ENCODE results near the gene NRF1. TPM values are rescaled to one million over a fixed set of nuclear protein-coding genes. Genes with fewer than 3 reads are reported as not detected.

NRF1 gene
- total RNA-seq, 1 experiment from 2014 or later: 23.2 TPM

DNA sequence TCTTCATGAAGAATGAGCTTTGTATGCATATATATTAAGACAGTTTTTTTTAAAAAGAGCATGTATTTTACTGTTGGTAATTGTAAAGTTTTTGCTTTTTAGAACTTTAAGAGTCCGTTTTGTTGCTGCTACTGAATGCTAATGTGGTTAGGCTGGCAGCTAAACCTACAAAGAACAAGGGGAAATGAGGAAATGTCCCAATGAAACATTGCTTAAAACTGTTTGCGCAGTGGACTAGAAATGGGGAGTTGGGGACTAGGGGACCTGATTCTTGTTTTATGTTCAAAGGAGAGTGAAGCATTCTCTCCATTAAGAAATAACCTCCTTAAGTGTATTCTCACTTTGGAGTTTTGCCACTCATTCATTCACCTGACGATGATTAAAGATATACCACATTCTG, 5.7 kb downstream of the NRF1 start:
- ChIA-PET POLR2A (ENCODE audit: unreplicated experiment) (no interaction called here), CTCF (interaction anchor here (1.2 kb wide), 1 partner anchor 10 kb away, joined by 3 read pairs; no protein-coding TSS in a partner anchor)
- Histone ChIP-seq H3K9me3 (ENCODE audit: insufficient read depth, low read depth) (no peaks in the 10 kb centered on the region), H3K36me3 (ENCODE audit: low read depth) (no peaks in the 10 kb centered on the region), H3K27ac (no peak overlapping the region), H3K9me2 (ENCODE audit: insufficient read depth) (no peaks in the 10 kb centered on the region), H3K79me2 (ENCODE audit: low read depth) (peaks cover 98% of the 10 kb centered on the region), H3K4me2 (no peak overlapping the region), H3K27me3 (ENCODE audit: insufficient read depth, low read depth) (no peaks in the 10 kb centered on the region), H2AFZ (no peak overlapping the region), H4K20me1 (ENCODE audit: insufficient read depth) (peaks cover 15% of the 10 kb centered on the region; the same call in 1 of the 2 replicates), H3K4me3 (no peak overlapping the region), H3K4me1 (replicated peaks; ENCODE audit: insufficient read depth) (peaks cover 20% of the 10 kb centered on the region), H3F3A (ENCODE audit: insufficient read depth, low read depth) (peaks cover 7% of the 10 kb centered on the region; the same call in 1 of the 2 replicates)
- no TSS peak for BruUV-seq (replicated peaks)
- intact Hi-C loops (cut with micrococcal nuclease; ENCODE audit: unreplicated experiment): no loop called here
- no peak for DNase-seq
- TF ChIP-seq, protein P1, sequence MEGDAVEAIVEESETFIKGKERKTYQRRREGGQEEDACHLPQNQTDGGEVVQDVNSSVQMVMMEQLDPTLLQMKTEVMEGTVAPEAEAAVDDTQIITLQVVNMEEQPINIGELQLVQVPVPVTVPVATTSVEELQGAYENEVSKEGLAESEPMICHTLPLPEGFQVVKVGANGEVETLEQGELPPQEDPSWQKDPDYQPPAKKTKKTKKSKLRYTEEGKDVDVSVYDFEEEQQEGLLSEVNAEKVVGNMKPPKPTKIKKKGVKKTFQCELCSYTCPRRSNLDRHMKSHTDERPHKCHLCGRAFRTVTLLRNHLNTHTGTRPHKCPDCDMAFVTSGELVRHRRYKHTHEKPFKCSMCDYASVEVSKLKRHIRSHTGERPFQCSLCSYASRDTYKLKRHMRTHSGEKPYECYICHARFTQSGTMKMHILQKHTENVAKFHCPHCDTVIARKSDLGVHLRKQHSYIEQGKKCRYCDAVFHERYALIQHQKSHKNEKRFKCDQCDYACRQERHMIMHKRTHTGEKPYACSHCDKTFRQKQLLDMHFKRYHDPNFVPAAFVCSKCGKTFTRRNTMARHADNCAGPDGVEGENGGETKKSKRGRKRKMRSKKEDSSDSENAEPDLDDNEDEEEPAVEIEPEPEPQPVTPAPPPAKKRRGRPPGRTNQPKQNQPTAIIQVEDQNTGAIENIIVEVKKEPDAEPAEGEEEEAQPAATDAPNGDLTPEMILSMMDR (conservative IDR thresholded peaks at IDR 0.05): no peak
- TF ChIP-seq EZH2 (IDR thresholded peaks at IDR 0.05; ENCODE audit: low read depth): no peak

DNA sequence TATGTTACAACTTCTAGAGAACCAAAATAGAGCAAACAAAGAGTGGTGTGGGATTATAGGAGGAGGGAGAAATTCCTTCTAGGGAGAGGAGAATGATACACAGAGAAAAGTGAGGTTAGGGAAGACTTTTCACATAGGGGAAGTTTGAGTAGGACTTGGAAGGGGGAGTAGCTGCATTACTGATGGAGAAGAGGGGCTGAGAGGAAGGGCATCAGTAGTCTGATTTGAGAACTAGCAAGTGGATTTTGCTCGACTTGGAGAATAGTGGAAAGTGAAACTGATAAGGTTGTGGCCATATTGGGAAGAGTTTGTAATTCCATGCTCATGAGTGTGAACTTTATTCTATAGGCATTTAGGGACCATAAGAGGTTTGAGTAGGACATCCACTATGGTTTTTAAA, 6.1 kb downstream of the NRF1 start:
- no peak for DNase-seq
- Histone ChIP-seq H3K27me3 (ENCODE audit: insufficient read depth, low read depth) (no peaks in the 10 kb centered on the region), H3F3A (ENCODE audit: insufficient read depth, low read depth) (peaks cover 7% of the 10 kb centered on the region; the same call in 1 of the 2 replicates), H3K27ac (no peak overlapping the region), H3K9me2 (ENCODE audit: insufficient read depth) (no peaks in the 10 kb centered on the region), H3K9me3 (ENCODE audit: insufficient read depth, low read depth) (no peaks in the 10 kb centered on the region), H3K79me2 (ENCODE audit: low read depth) (peaks cover 98% of the 10 kb centered on the region), H4K20me1 (ENCODE audit: insufficient read depth) (peaks cover 15% of the 10 kb centered on the region; the same call in 1 of the 2 replicates), H3K4me2 (no peak overlapping the region), H3K4me3 (no peak overlapping the region), H2AFZ (no peak overlapping the region), H3K4me1 (replicated peaks; ENCODE audit: insufficient read depth) (peaks cover 20% of the 10 kb centered on the region), H3K36me3 (ENCODE audit: low read depth) (no peaks in the 10 kb centered on the region)
- TF ChIP-seq, protein P1 (conservative IDR thresholded peaks at IDR 0.05): no peak
- TF ChIP-seq EZH2 (IDR thresholded peaks at IDR 0.05; ENCODE audit: low read depth): no peak
- ChIA-PET POLR2A (ENCODE audit: unreplicated experiment) (no interaction called here), CTCF (interaction anchor here (0.5 to 1.2 kb wide), 2 partner anchors 10 to 17 kb away, joined by 3 to 4 read pairs; no protein-coding TSS in a partner anchor)
- intact Hi-C loops (cut with micrococcal nuclease; ENCODE audit: unreplicated experiment): no loop called here
- BruUV-seq (replicated peaks): no TSS peak

DNA sequence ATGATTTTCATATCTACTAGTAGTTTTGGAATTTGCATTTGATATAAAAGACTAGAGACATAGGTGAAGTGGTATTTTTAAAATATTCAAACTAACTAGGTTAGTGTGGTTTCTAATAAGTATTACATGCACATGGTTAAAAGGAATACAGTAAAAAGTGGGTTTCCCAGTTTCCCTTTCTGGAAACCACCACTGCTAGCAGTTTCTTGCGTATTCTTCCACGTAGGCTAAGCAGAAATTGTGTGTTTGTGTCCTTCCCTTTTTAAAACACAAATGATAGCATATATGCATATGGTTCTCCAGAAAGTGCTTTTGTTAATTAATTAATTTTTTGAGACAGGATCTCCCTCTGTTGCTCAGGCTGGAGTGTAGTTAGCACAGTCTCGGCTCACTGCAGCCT, 15.4 kb downstream of the NRF1 start:
- Histone ChIP-seq H3K4me3 (no peak overlapping the region), H4K20me1 (ENCODE audit: insufficient read depth) (peaks cover 11% of the 10 kb centered on the region; the same call in 1 of the 2 replicates), H2AFZ (no peak overlapping the region), H3F3A (ENCODE audit: insufficient read depth, low read depth) (peaks cover 5% of the 10 kb centered on the region; the same call in 1 of the 2 replicates), H3K9me2 (ENCODE audit: insufficient read depth) (no peaks in the 10 kb centered on the region), H3K4me1 (replicated peaks; ENCODE audit: insufficient read depth) (no peaks in the 10 kb centered on the region), H3K79me2 (ENCODE audit: low read depth) (peaks cover 84% of the 10 kb centered on the region), H3K4me2 (no peak overlapping the region), H3K27ac (no peak overlapping the region), H3K27me3 (ENCODE audit: insufficient read depth, low read depth) (no peaks in the 10 kb centered on the region), H3K36me3 (ENCODE audit: low read depth) (no peaks in the 10 kb centered on the region; the same call in 1 of the 2 replicates), H3K9me3 (ENCODE audit: insufficient read depth, low read depth) (no peaks in the 10 kb centered on the region)
- TF ChIP-seq, protein P1 (conservative IDR thresholded peaks at IDR 0.05): no peak
- TF ChIP-seq EZH2 (IDR thresholded peaks at IDR 0.05; ENCODE audit: low read depth): no peak
- BruUV-seq (replicated peaks): no TSS peak
- ChIA-PET POLR2A (ENCODE audit: unreplicated experiment) (no interaction called here), CTCF (interaction anchor here (0.8 kb wide), 1 partner anchor 9 kb away, joined by 3 read pairs; no protein-coding TSS in a partner anchor)
- intact Hi-C loops (cut with micrococcal nuclease; ENCODE audit: unreplicated experiment): no loop called here
- no peak for DNase-seq

All from PC-9 (cell line).